Dedifferentiated amniotic fluid mesenchymal stem cell (primary cell): Measurements from ENCODE around the gene KIRREL1.
"Not testable (repeated sequence)": the region's sequence is repeated elsewhere in the genome, so short reads cannot be mapped to it uniquely, and the experiment has no call there.

Experiments
- DNase-seq: peaks from one replicate; pipeline ENCODE4 v3.0.0-alpha.2; 2016; ENCODE audit errors: extremely low spot score

The KIRREL1 gene

DNA sequence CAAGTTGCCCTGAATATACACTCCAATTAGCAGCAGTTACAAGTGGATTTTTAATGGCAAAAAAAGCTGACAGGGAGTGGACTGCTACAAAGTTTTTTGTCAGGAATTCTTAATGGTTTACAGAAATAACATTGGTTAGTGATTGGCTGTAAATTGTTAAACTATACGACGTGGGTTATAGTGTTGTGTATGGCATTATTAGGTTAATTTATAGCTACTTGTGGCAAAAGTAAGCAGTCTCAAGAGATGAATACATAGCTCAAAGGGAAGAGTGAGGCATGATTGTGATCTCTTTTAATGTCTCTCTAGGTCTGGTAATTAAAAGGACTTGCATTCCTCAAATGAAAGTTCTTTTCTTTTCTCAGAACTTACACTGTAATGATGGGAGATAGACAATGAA lies 111.4 kb downstream of the KIRREL1 start:
- DNase-seq: no peak

DNA sequence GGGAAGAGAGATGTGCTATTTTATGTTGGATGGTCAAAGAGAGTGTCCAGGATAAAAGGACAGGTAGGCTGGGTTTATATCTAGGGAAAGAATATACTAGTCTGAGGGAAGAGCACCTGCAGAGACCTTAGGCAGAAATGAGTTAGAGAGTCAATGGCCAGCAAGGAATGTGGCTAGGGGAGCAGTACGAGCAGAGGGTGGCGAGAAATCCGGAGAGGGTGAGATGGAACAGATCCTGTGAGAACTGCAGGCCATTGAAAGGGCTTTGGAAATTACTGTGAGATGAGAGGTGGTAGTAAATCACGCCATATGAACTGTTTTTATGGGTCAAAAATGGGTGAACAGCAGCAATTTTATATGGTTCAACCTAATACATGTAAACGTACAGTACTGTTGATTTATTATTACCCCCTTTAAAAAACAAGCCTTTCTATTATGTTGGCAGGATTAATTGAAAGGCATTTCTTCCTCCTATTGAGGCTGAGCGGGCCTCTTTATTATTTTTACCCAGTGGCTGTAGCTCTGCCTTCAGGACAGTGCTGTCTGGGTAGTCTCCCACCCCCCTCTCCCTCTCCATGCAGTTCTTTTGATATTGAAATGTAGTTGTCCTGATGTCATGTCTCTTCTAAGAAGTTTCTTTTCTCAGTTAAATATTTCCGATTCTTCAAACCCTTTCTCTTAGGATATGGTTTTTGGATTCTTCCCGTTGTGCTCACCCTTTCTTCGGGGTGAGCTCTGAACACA lies 112.1 kb downstream of the KIRREL1 start:
- no peak for DNase-seq

DNA sequence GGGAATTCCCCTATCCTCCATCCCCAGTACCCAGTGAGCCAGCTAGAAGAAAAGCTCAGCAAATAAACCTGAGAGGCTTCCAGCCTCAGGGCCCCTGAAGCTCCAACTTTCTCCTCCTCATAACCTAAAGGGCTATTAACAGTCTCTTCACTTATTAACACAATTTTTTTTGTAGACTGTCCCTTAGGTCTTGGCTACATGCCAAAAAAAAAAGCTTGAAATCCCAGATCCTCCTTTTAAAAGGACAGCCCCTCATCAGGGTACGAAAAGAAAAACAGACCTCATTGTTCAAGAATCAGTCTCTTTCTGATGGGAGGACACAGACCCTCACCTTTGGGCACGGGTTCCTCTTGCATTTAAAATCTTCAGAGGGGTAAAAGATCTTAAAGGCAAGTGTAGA lies 114.5 kb downstream of the KIRREL1 start:
- DNase-seq: no peak

DNA sequence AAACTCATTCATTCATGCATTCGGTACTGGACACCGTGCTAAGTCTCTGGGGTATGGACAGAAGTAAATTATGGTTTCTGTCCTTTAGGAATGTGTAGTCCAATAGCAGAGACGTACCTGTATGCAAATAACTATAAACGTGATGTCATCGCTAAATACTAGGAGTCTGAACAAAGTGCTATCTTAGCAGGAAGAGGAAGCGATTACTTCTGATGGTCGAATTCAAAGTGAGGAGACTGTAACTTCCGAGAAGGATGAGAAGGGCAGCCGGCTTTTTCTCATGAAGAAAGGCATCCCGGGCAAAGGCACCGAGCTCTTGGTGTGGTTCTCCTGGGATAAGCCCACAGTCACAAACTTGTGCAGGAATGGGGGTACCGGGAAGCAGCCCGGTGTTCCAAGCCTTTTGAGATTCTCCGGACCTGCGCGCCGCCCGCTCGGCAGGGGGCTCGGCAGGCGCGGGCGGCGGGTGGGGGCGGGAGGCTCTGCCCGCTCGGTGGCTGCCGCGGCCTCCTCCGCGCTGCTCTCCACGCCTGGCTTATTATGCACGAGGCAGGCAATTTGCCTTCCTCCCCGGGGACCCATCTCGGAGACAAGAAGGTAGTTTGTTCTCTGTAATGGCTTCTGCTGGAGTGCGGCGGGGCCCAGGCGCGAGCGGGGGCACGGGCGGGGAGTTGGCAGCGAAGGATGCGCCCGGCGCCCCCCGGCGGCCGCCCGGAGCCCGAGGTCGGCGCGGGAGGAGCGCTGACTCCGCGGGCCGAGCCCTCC lies 119.7 kb downstream of the KIRREL1 start:
- DNase-seq: no peak

DNA sequence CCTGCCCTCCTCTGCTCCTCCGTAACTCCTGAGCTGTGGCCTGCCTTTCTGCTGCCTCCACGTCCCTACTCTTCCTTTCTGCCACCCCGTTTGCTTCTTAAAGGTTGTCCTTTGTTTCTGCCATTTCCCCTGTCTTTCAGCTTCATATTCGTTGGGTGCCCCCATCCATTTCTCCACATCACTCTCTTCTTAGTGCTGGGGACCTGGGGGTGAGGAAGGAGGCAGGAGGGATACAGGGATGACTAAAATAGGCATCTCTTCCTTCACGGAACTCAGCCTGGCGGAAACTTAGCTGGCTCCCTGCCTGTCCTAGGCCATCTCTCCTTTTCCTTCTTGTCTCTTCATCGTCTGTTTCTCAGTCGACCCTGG lies 120.3 kb downstream of the KIRREL1 start:
- no peak for DNase-seq

DNA sequence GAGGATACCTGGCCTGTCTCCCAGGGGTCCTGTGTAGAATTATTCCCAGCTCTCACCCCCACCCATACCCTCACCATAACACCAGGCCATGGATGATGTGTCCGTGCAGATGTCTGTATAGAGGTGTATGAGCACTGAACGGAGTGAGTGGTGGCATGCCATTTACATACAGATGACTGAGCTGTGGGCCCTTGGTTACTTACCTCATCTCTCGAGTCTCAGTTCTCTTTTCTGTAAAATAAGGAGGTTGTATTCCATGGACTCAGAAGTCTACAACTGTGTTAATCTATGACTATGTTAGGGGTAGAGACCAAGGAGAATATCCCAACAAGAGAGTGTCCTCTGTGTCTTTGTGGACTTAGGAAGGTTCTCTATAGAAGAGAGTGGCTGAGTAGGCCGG lies 121.7 kb downstream of the KIRREL1 start:
- DNase-seq: no peak

DNA sequence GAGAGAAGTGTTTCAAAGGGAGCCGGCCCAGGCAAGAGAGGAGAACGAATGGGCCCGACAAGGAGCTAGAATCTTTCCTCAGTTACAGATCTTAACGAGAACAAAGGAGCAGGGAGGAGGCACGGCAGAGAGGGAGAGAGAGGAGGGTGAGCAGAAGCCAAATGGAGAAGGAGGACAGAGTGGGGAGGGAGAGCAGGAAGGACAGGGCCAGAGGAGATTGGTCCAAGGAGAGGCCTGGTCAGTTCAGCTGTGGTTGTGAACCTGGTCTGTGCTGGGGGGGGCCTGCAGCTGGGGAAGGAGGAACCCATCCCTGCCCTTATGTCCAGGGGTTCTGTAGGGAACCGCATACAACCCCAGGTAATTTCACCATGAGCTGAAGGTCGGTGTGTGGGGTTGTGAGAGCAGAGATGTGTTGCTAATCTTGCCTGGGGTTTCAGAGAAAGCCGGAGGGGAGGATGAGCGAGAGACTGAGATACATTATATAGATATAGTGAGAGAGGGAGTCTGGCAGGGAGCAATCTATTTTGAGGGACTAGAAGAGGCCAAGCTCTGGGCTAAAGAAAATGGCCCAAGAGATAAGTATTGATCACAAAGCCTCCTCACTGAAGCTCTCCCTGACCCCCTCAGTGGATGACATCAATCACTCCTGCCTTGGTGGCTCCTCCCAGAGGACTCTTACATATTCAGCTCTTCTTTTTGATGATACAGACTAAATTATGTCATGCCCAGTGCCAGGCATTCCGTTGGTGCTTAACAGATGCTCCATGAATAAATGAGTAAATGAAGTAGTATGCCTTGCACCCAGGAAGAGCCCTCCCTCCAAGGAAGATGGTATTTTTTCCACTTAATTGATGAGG lies 123.1 kb downstream of the KIRREL1 start:
- DNase-seq: no peak

DNA sequence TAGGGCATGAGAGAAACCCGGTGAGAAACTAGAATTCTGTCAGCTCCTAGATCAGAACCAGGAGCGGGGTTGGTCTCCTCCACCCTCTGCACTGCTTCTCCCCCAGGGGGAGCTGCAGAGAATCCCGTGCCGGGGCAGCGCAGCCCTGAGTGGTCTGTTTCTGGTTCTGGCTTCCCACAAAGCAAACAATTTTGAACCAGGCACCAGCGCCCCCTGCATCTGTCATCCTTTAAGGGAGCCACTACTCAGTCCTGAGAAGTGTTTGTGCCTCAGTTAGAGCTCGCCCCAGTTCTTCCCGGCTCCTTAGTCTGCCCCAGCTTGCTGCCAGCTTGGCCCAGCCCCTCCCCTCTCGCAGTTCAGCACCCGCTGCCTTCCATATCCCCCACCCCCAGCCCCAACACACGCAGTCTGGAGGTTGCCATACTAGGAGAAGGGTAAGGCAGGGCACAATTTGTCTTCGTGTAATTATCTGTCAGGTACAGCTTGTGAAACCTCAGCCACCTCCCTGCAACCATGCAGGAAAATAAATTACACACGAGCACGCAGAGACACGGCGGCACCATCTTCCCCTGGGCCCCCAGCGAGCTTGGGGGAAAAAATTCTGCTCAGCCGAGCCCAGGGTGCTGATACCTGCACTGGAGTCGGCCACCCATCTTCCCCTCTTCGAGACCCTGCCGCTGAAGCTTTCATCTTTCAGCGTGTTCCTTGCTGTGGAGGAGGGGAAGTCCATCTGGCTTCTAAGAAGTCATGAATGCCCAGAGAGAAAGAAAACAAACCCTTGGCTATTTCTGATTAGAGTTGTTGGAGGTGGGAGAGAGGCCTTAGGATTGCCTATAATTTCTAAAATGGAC lies 124.6 kb downstream of the KIRREL1 start:
- no peak for DNase-seq

DNA sequence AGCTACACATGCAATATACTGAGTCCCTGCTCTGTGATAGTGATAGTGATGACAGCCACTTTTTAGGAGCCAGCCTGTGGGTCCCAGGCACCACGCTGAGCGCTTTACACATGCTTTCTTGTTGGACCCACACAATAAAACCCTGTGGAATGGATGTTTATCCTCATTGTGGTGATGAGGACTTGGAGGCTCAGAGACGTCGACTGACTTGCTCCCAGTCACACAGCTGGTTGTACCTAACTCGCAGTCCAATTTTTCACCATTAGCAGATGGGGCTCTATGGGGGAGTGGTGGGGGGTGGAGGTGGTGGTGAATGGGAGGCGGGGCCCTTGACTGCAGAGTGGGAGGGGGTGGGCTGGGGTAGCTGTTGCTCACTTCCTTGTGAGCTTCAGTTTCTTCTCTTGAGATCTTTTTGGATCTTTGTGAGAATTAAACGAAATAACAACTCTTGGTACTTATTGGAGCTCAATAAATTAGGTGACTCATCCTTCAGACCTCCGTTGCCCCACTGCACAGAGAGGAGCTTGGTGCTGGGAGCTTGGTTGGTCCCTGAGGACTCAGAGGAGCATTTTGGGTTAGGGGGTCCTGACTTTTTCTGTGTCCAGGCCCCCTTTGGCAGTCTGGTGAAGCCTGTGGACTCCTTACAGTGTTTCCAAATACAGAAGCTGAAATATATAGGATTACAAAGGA lies 125.4 kb downstream of the KIRREL1 start:
- DNase-seq: no peak

DNA sequence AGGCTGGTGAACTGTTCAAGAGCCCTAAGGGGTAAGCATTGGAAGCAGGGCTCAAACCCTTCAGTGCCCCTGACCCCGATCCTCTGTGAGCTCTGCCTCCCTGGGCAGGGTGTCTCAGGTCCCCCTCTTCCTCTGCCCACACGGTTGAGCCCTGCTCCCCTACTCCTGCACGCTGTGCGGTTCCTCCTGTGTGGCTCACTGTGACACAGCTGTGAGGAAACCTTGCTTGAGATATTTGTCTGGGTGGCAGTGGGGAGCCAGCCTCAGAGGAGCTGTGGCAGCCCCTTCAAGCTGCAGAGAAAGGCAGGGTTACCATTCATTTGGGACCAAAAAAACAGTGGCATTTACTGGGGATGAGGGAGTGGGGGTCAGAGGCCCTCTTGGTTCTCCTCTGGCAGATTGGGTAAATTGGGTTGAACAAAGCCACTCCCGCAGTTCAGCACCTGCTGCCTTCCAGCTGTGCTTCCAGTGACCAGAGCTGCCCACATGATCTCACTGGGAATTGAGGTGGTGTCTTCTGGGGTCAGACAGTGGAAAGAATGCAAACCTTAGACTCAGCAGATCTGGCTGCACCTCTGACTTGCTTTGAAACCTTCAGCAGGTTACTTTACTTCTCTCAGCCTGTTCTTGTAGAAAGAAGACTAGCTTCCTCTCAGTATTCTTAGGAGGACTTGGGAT lies 126.7 kb downstream of the KIRREL1 start:
- DNase-seq: no peak

DNA sequence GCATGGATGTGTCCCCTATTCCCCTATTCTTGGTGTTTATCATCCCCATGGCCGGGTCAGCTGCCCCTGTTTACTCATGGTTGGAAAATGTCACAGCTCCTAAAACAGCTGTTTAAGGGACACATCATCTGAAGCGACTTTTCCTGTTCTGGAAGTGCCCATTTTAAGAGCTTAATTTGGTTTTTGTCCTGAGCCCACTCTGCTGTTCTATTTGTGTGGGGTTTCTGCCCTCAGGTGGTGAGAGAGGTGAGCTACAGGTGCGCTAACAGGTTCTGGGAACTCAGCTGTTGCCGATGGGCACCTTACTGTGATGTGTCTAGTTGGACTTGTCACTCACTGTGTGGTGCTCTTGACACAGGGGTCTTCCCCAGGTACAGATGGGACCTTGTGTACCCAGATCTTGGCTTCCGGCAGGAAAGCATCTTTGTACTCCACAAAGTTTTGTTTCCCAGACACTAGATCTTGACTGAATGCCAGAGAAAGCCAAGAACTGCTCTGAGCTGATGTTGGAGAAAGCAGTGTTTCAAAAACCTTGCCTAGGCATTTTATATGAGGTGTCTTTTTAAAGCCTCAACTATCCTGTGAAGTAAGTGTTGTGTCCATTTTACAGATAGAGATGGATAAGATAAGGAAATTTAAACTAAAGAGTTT lies 128.3 kb downstream of the KIRREL1 start:
- no peak for DNase-seq

DNA sequence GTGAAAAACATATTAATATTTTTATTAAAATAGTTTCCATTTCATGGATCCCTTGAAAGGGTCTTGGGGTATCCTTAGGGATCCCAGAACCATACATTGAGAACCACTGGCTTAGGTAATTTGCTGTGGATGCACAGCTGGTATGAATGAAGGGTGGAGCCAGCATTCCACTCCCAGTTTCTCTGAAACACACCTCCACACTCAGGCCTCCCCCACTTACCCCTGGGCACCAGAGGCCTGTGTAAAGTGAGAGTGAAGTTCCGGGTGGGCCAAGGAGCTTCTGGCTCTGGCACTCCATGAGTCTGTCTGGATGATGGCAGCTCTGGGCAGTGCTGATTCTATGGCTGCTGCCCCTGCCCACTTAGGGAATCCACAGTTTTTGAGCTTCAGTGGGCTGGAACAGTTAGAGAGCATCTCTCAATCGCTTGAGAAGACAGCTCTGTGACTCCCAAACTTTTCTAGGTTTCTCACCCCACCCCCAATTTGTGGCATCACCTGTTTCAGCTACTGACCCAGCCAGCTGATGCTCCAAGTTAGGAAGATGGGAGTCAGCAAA lies 129.5 kb downstream of the KIRREL1 start:
- DNase-seq: no peak

DNA sequence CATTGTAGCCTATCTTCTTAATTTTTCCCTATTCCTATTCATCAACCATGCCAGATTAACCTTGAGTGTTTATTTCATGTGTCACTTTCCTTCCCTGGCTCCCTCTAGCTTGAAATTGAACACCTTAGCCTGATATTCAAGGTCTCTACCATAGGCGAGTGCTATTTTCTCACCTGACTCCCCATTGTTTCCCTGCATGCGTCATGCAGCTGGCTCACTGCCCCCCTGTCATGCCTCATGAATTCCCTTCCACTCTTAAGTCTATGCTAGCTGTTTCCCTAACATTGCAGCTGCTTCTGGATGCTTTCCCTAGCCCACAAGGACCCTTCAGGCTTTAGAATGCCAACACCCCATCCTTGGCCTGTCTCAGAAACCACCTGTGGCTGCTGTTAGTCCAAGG lies 130.6 kb downstream of the KIRREL1 start:
- no peak for DNase-seq

DNA sequence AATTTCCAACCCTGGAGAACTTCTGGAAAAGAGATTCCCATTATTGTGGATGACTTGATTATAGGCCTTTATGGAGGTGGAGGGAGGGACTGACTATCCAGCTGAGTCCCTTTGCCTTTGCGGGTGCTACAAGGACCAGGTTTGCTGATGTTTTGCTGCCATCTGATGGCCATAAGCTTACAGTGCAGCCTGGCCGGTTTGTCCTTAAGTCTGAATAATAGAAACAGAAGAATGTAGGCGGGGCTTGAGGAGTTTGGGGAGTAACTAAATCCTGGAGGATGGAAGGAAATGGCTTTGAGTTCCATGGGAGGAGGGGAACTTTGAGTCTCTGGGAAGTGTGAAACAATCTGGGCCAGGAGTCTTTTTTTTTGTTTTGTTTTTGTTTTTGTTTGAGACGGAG lies 131.6 kb downstream of the KIRREL1 start:
- DNase-seq: peak; percentile 94

DNA sequence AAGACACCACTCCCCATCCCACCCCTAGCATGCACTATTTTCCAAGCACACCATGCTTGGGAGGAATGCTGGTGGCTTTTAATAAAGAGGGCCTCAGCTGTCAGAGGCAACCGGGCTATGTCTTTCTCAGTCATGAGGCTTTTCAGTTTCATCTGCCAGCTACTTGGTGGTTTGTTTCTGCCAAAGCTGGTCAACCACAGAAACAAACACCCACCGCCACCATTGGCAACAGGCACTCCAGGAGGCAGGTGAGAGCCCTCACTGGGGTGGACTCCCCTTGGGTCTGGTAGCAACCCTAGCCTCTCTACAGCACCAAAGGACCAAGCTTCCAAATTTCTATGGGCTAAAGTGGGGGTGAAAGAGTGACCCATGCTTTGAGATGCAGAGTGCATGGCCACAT lies 133.0 kb downstream of the KIRREL1 start:
- DNase-seq: no peak

DNA sequence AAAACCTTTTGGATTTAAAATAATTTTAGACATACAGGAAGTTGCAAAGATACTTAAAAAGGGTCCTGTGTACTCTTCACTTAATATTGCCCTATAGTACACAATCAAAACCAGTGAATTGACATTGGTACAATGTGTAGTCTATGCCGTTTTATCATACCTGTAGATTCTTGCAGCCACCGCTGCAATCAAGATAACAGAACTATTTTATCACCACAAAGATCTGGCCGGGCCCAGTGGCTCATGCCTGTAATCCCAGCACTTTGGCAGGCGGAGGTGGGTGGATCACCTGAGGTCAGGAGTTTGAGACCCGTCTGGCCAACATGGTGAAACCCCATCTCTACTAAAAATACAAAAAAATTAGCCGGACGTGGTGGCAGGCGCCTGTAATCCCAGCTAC lies 135.1 kb downstream of the KIRREL1 start:
- not testable (repeated sequence) for DNase-seq

DNA sequence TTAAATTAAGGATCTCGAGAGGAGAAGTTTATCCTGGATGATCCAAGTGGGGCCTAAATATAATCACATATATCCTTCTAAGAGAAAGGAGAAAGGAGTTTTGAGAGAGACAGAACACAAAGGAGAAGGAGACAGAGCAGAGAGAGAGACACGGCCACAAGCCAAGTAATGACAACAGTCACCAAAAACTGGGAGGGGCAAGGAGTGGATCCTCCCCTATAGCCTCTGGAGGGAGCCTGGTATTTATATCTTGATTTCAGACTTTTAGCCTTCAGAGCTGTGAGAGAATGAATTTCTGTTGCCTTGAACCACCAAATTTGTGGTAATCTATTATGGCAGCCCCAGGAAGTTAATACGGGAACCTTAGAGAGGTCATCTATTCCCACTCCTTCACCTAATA lies 137.8 kb downstream of the KIRREL1 start:
- no peak for DNase-seq

DNA sequence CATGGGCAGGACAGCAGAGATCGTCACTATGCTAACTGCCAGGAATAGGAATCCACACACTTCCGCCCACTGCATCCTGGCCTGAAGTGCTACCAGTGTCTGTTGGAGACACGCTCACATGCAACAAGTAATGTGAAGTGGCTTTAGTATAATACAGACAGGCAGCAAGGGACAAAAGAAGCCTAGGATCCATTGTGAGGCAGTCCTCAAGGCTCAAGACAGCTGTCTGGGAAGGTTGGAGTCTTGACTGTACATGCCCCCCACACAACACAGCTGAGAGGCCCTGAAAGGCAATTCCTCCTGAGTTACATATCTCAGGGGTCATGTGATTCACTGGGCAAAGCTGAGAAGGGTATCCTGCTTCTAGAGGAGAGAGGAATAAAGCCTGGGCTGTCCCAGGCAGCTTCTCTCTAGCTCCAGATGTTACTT lies 147.3 kb downstream of the KIRREL1 start:
- DNase-seq: no peak

DNA sequence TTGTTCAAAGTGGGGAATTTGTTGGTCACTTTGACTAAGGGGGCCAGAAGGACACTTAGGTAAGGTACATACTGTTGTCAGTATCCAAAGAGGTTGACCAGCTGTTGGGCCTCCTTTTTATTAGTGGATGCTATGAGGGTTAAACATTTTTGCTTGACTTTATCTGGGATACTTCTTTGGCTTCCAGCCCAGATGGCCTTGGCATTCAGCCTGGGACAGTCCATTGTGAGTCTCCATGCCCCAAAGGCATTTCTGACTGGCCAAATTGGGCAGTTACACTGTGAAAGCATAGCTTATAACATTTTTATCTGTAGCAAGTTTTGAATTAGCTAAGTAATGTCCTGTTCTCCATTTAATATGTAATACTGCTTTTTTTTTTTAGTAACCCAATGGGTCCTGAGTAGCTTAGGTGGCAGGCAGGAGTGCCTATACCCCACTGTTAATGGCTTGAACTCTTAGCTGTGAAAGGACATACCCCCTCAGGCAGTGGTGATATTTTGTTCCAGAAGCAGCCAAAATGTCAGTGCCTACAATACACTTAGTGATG lies 151.8 kb downstream of the KIRREL1 start:
- peak; percentile 70 for DNase-seq
